ENCODE results near the gene NDUFAF7. TPM values are rescaled to one million over a fixed set of nuclear protein-coding genes. Genes with fewer than 3 reads are reported as not detected.

The NDUFAF7 gene, protein sequence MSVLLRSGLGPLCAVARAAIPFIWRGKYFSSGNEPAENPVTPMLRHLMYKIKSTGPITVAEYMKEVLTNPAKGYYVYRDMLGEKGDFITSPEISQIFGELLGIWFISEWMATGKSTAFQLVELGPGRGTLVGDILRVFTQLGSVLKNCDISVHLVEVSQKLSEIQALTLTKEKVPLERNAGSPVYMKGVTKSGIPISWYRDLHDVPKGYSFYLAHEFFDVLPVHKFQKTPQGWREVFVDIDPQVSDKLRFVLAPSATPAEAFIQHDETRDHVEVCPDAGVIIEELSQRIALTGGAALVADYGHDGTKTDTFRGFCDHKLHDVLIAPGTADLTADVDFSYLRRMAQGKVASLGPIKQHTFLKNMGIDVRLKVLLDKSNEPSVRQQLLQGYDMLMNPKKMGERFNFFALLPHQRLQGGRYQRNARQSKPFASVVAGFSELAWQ
- 17.0 to 22.3 TPM (median 18.9 TPM) in 5 replicates for total RNA-seq (2022; extraction: Qiagen RNA extraction)

DNA sequence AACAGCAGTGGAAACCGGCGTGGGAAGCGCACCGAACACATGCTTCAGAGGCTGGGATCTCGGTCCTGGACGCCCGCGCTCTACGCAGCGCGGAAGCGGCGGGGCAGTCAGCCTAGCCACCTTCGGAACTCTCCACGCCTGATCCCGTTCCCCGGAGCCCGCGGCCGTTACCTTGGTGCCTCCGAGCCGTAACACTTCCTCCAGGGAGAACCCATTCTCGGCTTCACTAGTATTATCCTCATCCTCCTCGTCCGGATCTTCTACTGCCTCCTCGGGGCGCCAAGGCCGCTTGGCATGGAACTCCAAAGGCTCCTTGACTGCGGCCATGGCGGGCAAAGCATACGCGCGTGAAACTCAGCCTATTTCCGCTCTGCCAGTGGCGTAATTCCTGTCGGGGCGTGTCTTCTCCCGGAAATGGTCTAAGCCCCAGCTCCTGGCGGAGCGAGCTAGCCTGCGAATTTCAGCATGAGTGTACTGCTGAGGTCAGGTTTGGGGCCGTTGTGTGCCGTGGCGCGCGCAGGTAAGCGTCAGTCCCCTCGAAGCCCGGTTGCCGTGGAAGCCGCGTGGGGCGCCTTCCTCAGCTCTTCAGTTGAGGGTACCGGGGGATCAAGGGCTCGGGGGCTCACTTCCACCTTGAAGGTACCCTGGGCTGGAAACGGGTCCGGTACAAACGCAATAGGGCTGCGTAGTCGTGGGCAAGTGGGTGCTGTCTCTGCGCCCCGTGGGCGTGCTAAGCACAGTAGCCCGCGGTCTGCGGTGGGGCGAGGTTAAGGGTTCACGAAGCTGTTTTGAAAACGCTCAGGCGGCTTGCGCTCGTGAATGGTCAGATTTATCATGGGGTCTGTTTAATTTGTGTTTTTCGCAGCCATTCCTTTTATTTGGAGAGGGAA, at the start of gene NDUFAF7, which contains the start of gene CEBPZ:
TSS of gene NDUFAF7 (plus strand) at position 418 of the 890 bp plus-strand sequence. CDS start at position 466, 48 bp downstream.
TSS of gene CEBPZ (minus strand) at position 356 of the 890 bp plus-strand sequence. CDS start at position 327, 29 bp downstream.

DNA sequence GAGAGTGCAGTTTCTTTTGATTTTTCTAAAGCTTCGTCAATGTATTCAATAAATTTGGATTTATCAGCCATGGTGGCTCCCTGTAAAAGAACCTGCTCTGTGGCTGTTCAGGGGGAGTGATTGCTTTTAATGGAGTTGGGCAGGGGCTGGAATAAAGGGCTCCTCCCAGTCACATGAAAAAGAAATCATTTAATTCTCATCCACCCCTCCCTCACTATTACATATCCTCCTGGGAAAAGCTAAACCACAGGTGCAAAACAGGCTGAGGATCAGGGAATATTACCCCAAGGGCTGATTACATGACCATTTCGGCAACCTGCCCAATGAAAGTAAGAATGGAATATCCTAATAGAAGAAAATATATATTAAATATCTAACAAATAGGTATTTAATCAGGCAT, 42.9 kb upstream of the NDUFAF7 start, which contains the start of gene SULT6B1:
TSS of gene SULT6B1 (minus strand) at position 101 of the 400 bp plus-strand sequence. CDS start at position 71, 30 bp downstream.

DNA sequence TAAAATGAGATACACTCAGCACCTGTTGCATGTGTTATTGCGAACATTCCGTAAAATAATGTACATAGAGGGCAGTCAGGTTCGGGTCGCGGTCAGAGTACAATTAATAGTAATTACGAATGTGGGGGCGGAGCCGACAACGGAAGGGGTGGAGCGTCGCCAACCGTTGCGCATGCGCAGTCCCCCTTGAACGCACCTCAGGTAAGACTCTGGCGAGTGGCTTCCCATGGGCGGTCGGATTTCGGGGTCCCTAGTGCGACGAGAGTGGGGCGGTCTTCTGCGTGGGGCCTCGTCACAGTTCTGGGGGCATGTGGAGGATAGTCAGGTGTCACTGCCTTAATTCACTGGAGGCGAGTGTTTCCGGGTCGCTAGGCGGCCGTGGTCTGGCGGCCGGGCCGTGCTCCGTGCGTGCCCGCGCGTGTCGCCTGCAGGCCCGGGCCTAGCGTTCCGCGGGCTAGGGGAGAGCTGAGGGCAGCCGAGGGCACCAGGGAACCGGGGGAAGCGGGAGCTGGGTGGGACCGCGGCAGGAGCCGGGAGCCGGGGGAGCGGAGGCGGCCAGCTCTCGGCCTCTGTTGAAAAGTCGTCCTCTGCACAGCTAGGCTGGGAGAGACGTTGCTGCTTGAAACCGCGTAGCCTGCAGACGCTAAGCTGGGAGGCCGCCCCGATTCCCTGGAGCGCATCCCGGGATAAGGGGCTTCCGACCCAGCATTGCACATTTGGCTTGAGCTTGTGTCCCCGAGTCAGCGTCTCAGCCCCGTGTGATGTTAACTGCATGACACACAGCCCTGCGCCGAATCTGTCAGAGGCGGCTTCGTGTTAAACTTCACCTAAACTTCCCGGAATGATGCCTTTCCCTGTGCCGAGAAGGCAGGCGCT, 34.9 kb upstream of the NDUFAF7 start, which contains the start of gene CEBPZOS:
TSS of gene CEBPZOS (plus strand) at position 177 of the 876 bp plus-strand sequence. CDS start 3,209 bp downstream, outside the sequence.

Other genes with a start within 250 kb of the NDUFAF7 start
- 5.6 to 7.9 TPM (median 7.2 TPM) in 5 replicates for gene HEATR5B, start 147.3 kb upstream of the NDUFAF7 start, total RNA-seq (2022; extraction: Qiagen RNA extraction)
- gene GPATCH11, start 147.1 kb upstream of the NDUFAF7 start, total RNA-seq (2022; extraction: Qiagen RNA extraction) = 7.7 to 11.1 TPM (median 9.6 TPM) in 5 replicates
- 15.0 to 25.1 TPM (median 22.6 TPM) in 5 replicates for gene EIF2AK2, start 74.7 kb upstream of the NDUFAF7 start, total RNA-seq (2022; extraction: Qiagen RNA extraction)
- gene SULT6B1, start 43.0 kb upstream of the NDUFAF7 start, total RNA-seq (2022; extraction: Qiagen RNA extraction) = not detected in 5 replicates
- gene CEBPZOS, start 35.2 kb upstream of the NDUFAF7 start, total RNA-seq (2022; extraction: Qiagen RNA extraction) = 38.3 to 43.0 TPM (median 40.4 TPM) in 5 replicates
- gene CEBPZ, start 62 bp upstream of the NDUFAF7 start, total RNA-seq (2022; extraction: Qiagen RNA extraction) = 65.3 to 80.9 TPM (median 71.0 TPM) in 5 replicates
- 8.4 to 15.0 TPM (median 12.7 TPM) in 5 replicates for gene PRKD3, start 93.2 kb downstream of the NDUFAF7 start, total RNA-seq (2022; extraction: Qiagen RNA extraction)
- gene QPCT, start 113.0 kb downstream of the NDUFAF7 start, total RNA-seq (2022; extraction: Qiagen RNA extraction) = 20.4 to 22.7 TPM (median 21.6 TPM) in 5 replicates